Measurements from ENCODE around the gene MTG2.

The MTG2 gene

GRCh38 chr20:62148908-62149314, 33.9 kb upstream of the MTG2 start:
- no peak for DNase-seq
- Histone ChIP-seq H3K36me3 (peaks cover 36% of the 10 kb centered on the region), H3K4me3 (ENCODE audit: low read depth, low read length) (no peak overlapping the region), H3K27me3 (ENCODE audit: insufficient read depth, low read depth, severe bottlenecking) (no peaks in the 10 kb centered on the region), H3K27ac (no peak overlapping the region), H3K9me3 (ENCODE audit: severe bottlenecking) (no peaks in the 10 kb centered on the region)
- TF ChIP-seq CTCF (IDR thresholded peaks at IDR 0.05; ENCODE audit: low read depth, low read length) = no peak

GRCh38 chr20:62149532-62150309, 33.1 kb upstream of the MTG2 start:
- no peaks in the 10 kb centered on the region for H3K27me3 ChIP-seq (ENCODE audit: insufficient read depth, low read depth, severe bottlenecking)
- DNase-seq = no peak
- no peaks in the 10 kb centered on the region for H3K9me3 ChIP-seq (ENCODE audit: severe bottlenecking)
- H3K36me3 ChIP-seq = peaks cover 42% of the 10 kb centered on the region
- H3K4me3 ChIP-seq (ENCODE audit: low read depth, low read length) = no peak overlapping the region
- TF ChIP-seq CTCF (IDR thresholded peaks at IDR 0.05; ENCODE audit: low read depth, low read length) = no peak
- no peak overlapping the region for H3K27ac ChIP-seq

- peaks cover 38% of the 10 kb centered on the region for H3K36me3 ChIP-seq
- H3K27ac ChIP-seq = no peak overlapping the region
- H3K4me3 ChIP-seq (ENCODE audit: low read depth, low read length) = no peak overlapping the region
- H3K9me3 ChIP-seq (ENCODE audit: severe bottlenecking) = no peaks in the 10 kb centered on the region
- DNase-seq = no peak
- H3K27me3 ChIP-seq (ENCODE audit: insufficient read depth, low read depth, severe bottlenecking) = no peaks in the 10 kb centered on the region
- no peak for TF ChIP-seq CTCF (IDR thresholded peaks at IDR 0.05; ENCODE audit: low read depth, low read length)
These were observed 32.6 kb upstream of the MTG2 start for GRCh38 chr20:62150310-62150575.

GRCh38 chr20:62151225-62151624, 31.6 kb upstream of the MTG2 start:
- H3K36me3 ChIP-seq = peaks cover 33% of the 10 kb centered on the region
- H3K4me3 ChIP-seq (ENCODE audit: low read depth, low read length) = no peak overlapping the region
- H3K27me3 ChIP-seq (ENCODE audit: insufficient read depth, low read depth, severe bottlenecking) = no peaks in the 10 kb centered on the region
- no peak for DNase-seq
- no peak overlapping the region for H3K27ac ChIP-seq
- TF ChIP-seq CTCF (IDR thresholded peaks at IDR 0.05; ENCODE audit: low read depth, low read length) = no peak
- no peaks in the 10 kb centered on the region for H3K9me3 ChIP-seq (ENCODE audit: severe bottlenecking)

GRCh38 chr20:62151835-62152364, 30.9 kb upstream of the MTG2 start:
- H3K4me3 ChIP-seq (ENCODE audit: low read depth, low read length) = no peak overlapping the region
- H3K27me3 ChIP-seq (ENCODE audit: insufficient read depth, low read depth, severe bottlenecking) = no peaks in the 10 kb centered on the region
- DNase-seq = no peak
- H3K27ac ChIP-seq = no peak overlapping the region
- H3K9me3 ChIP-seq (ENCODE audit: severe bottlenecking) = no peaks in the 10 kb centered on the region
- peaks cover 33% of the 10 kb centered on the region for H3K36me3 ChIP-seq
- no peak for TF ChIP-seq CTCF (IDR thresholded peaks at IDR 0.05; ENCODE audit: low read depth, low read length)

Measured in WERI-Rb-1 (cell line).